ENCODE data around the gene TTF2. TPM values are rescaled to one million over a fixed set of nuclear protein-coding genes. Genes with fewer than 3 reads are reported as not detected.

TTF2 gene
- total RNA-seq, 1 experiment from 2014 or later: 32.2 TPM

- DNase-seq (ENCODE audit: low spot score): no peak
These were observed 13.3 kb upstream of the TTF2 start for GRCh38 chr1:117046781-117047180.

GRCh38 chr1:117047271-117047670 is 12.9 kb upstream of the TTF2 start:
- DNase-seq (ENCODE audit: low spot score): no peak

GRCh38 chr1:117049857-117050256 is 10.3 kb upstream of the TTF2 start:
- DNase-seq (ENCODE audit: low spot score): no peak

GRCh38 chr1:117051224-117052064 is 8.7 kb upstream of the TTF2 start:
- DNase-seq (ENCODE audit: low spot score): no peak

- no peak for DNase-seq (ENCODE audit: low spot score)
These were observed 6.1 kb upstream of the TTF2 start for GRCh38 chr1:117054068-117054467.

- DNase-seq (ENCODE audit: low spot score): no peak
These were observed 1.3 kb upstream of the TTF2 start for GRCh38 chr1:117058810-117059209.

GRCh38 chr1:117059334-117059677 is 820 bp upstream of the TTF2 start:
- DNase-seq (ENCODE audit: low spot score): peak; percentile 43

GRCh38 chr1:117060441-117061317 is 553 bp downstream of the TTF2 start:
- DNase-seq (ENCODE audit: low spot score): peak; percentile 44

GRCh38 chr1:117061986-117062415 is 1.9 kb downstream of the TTF2 start:
- DNase-seq (ENCODE audit: low spot score): peak; percentile 80

- no peak for DNase-seq (ENCODE audit: low spot score)
These were observed 6.2 kb downstream of the TTF2 start for GRCh38 chr1:117066367-117066766.

GRCh38 chr1:117067533-117068370 is 7.6 kb downstream of the TTF2 start:
- DNase-seq (ENCODE audit: low spot score): peak; percentile 59

GRCh38 chr1:117068580-117068979 is 8.5 kb downstream of the TTF2 start:
- no peak for DNase-seq (ENCODE audit: low spot score)

- no peak for DNase-seq (ENCODE audit: low spot score)
These were observed 9.2 kb downstream of the TTF2 start for GRCh38 chr1:117069220-117069844.

GRCh38 chr1:117070124-117070523 is 10.0 kb downstream of the TTF2 start:
- DNase-seq (ENCODE audit: low spot score): no peak

- DNase-seq (ENCODE audit: low spot score): no peak
These were observed 16.5 kb downstream of the TTF2 start for GRCh38 chr1:117076648-117077047.

GRCh38 chr1:117077267-117077666 is 17.1 kb downstream of the TTF2 start:
- peak; percentile 75 for DNase-seq (ENCODE audit: low spot score)

GRCh38 chr1:117079737-117080136 is 19.6 kb downstream of the TTF2 start:
- no peak for DNase-seq (ENCODE audit: low spot score)

GRCh38 chr1:117084231-117084630 is 24.1 kb downstream of the TTF2 start:
- no peak for DNase-seq (ENCODE audit: low spot score)

GRCh38 chr1:117087686-117088085 is 27.6 kb downstream of the TTF2 start:
- DNase-seq (ENCODE audit: low spot score): no peak

GRCh38 chr1:117089996-117090395 is 29.9 kb downstream of the TTF2 start:
- no peak for DNase-seq (ENCODE audit: low spot score)

- DNase-seq (ENCODE audit: low spot score): no peak
These were observed 32.5 kb downstream of the TTF2 start for GRCh38 chr1:117092594-117092993.

Measured in A172 (cell line).